Mesenchymal stem cell (in vitro differentiated cells and primary cell): ENCODE measurements around the gene TPBGL.
A peak's percentile ranks its signal among the peaks of the same experiment; 100 is the strongest.

Experiments used
- DNase-seq: peaks from one replicate; pipeline ENCODE4 v3.0.0-alpha.2; 2013
- H2AFZ ChIP-seq: one replicate; pipeline ENCODE4 v1.6.1; 2013; ENCODE audit warnings: low read depth, mild to moderate bottlenecking, control low read depth, inconsistent platforms, low read length, moderate library complexity
- H2AK5ac ChIP-seq: 2 replicates; pipeline ENCODE4 v1.6.1; 2013; ENCODE audit warnings: low read length, moderate library complexity, mild to moderate bottlenecking, inconsistent platforms; ENCODE audit not compliant: severe bottlenecking
- H2BK120ac ChIP-seq: one replicate; pipeline ENCODE4 v1.6.1; 2013; ENCODE audit warnings: low read depth, mild to moderate bottlenecking, inconsistent platforms, low read length, moderate library complexity
- H2BK12ac ChIP-seq, 2 experiments: one replicate each; pipeline ENCODE4 v1.6.1; 2013; ENCODE audit warnings: inconsistent platforms in 2 of 2, low read length in 2 of 2, mild to moderate bottlenecking in 2 of 2, moderate library complexity in 2 of 2, control low read depth in 1 of 2
- H2BK15ac ChIP-seq: one replicate; pipeline ENCODE4 v1.6.1; 2013; ENCODE audit warnings: mild to moderate bottlenecking, low read depth, inconsistent platforms; ENCODE audit not compliant: poor library complexity, severe bottlenecking
- H2BK5ac ChIP-seq: 2 replicates; pipeline ENCODE4 v1.6.1; 2013; ENCODE audit warnings: low read depth, mild to moderate bottlenecking, low read length, control low read depth, inconsistent platforms; ENCODE audit not compliant: poor library complexity, severe bottlenecking
- H3K14ac ChIP-seq, 2 experiments: one replicate each; pipeline ENCODE4 v1.6.1; 2013; ENCODE audit warnings: inconsistent platforms in 2 of 2, low read length in 2 of 2, control low read depth in 1 of 2, mild to moderate bottlenecking in 1 of 2, moderate library complexity in 1 of 2
- H3K18ac ChIP-seq, 2 experiments: one replicate each; pipeline ENCODE4 v1.6.1; 2013; ENCODE audit warnings: inconsistent platforms in 2 of 2, low read length in 2 of 2, control low read depth in 1 of 2, low read depth in 1 of 2, mild to moderate bottlenecking in 1 of 2
- H3K23ac ChIP-seq, 2 experiments: one replicate each; pipeline ENCODE4 v1.6.1; 2013; ENCODE audit warnings: inconsistent platforms in 2 of 2, low read length in 2 of 2, mild to moderate bottlenecking in 2 of 2, moderate library complexity in 2 of 2, control low read depth in 1 of 2
- H3K27ac ChIP-seq: 2 replicates; pipeline ENCODE4 v1.5.1; 2013; ENCODE audit warnings: mild to moderate bottlenecking, moderate library complexity, low read length, control low read depth, inconsistent platforms; ENCODE audit not compliant: poor library complexity, severe bottlenecking
- H3K27me3 ChIP-seq, 2 experiments: 2 replicates each; pipeline versions ENCODE4 v1.6.1 to v1.7.0; 2013; ENCODE audit warnings: low read length in 2 of 2, mild to moderate bottlenecking in 2 of 2, moderate library complexity in 2 of 2, control low read depth in 1 of 2, inconsistent platforms in 1 of 2; ENCODE audit not compliant: control insufficient read depth in 1 of 2, insufficient read depth in 1 of 2
- H3K36me3 ChIP-seq, 2 experiments: 2 replicates each; pipeline versions ENCODE4 v1.6.1 to v1.7.0; 2013; ENCODE audit warnings: low read length in 2 of 2, control low read depth in 1 of 2, inconsistent platforms in 1 of 2, low read depth in 1 of 2, mild to moderate bottlenecking in 1 of 2; ENCODE audit not compliant: insufficient read depth in 2 of 2, control insufficient read depth in 1 of 2
- H3K4ac ChIP-seq, 2 experiments: one replicate each; pipeline ENCODE4 v1.6.1; 2013; ENCODE audit warnings: inconsistent platforms in 2 of 2, low read length in 2 of 2, mild to moderate bottlenecking in 2 of 2, moderate library complexity in 2 of 2, control low read depth in 1 of 2, low read depth in 1 of 2
- H3K4me1 ChIP-seq: 2 replicates; pipeline ENCODE4 v1.6.1; 2013; ENCODE audit warnings: low read depth, low read length, control low read depth; ENCODE audit not compliant: control insufficient read depth, insufficient read depth
- H3K4me2 ChIP-seq: 2 replicates; pipeline ENCODE4 v1.6.1; 2013; ENCODE audit warnings: low read length, mild to moderate bottlenecking, inconsistent platforms; ENCODE audit not compliant: poor library complexity, severe bottlenecking
- H3K4me3 ChIP-seq, 2 experiments: 2 replicates each; pipeline versions ENCODE4 v1.5.1 to v1.7.0; 2013; ENCODE audit warnings: low read length in 2 of 2, mild to moderate bottlenecking in 2 of 2, control low read depth in 1 of 2, low read depth in 1 of 2; ENCODE audit not compliant: insufficient read depth in 1 of 2
- H3K79me1 ChIP-seq: replicated peaks from 2 replicates; pipeline ENCODE4 v1.6.1; 2013; ENCODE audit warnings: mild to moderate bottlenecking, control low read depth, low read length, inconsistent platforms; ENCODE audit not compliant: poor library complexity, severe bottlenecking
- H3K9ac ChIP-seq: 2 replicates; pipeline ENCODE4 v1.7.0; 2013; ENCODE audit warnings: mild to moderate bottlenecking, low read length, moderate library complexity
- H3K9me3 ChIP-seq: 2 replicates; pipeline ENCODE4 v1.7.0; 2013; ENCODE audit warnings: mild to moderate bottlenecking, low read length; ENCODE audit not compliant: control insufficient read depth
- H4K8ac ChIP-seq: one replicate; pipeline ENCODE4 v1.6.1; 2013; ENCODE audit warnings: inconsistent platforms, mild to moderate bottlenecking, low read length, moderate library complexity
- H4K91ac ChIP-seq: one replicate; pipeline ENCODE4 v1.6.1; 2013; ENCODE audit warnings: mild to moderate bottlenecking, low read length, inconsistent platforms
- WGBS: methylation state at CpG from one replicate; pipeline ENCODE4 v1.1.7; 2013; ENCODE audit warnings: mixed read lengths; 5-methylcytosine and 5-hydroxymethylcytosine counted together

Gene TPBGL

DNA sequence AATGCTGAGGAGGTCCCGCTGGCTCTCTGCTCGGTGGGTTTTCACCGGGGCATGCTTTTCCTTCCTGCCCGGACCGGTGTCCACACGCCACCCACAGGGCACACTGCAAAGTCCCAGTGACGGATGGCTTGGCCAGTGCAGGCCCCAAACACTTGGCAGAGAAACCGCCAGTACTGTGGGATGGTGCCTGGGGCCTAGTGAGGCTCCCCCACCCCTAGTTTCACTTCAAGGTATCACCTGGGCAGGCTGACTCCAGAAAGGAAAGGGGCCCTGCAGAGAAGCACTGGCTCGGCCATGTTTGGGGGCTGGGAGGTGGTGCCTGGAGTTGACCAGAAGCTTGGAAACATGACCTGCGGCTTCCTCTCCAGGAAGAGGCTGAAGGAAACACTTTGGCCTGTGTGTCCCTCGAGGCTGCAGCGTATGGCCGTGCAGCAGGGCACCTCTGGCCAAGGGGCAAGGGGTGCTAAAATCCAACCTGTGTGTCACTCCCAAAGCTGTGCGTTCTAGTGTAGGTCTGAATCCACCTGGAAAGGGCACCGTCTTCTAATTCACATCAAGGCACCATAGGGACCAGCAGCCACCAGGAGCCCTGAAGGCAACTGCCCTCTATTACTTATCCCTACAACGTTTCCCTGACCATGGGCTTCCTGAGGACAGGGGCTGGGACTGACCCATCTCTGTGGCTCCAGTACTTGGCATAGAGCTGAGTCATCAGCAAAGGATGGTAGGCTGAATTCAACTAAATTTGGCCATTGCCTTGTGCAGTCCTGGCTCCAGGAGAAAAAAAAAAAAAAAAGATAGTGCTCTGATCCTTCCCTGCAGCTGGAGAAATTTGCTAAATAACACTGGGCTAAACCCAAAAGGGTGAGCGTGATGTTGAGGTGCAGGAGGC, 22.6 kb downstream of the TPBGL start:
- Histone ChIP-seq H3K4ac (no peak overlapping the region), H3K9me3 (no peaks in the 10 kb centered on the region), H3K4me2 (no peak overlapping the region), H2AK5ac (no peak overlapping the region), H3K18ac (peak overlapping the region in 1 of 2 experiments; percentile 58), H3K27ac (no peak overlapping the region), H2BK15ac (no peak overlapping the region), H3K4me3 (no peak overlapping the region), H2BK120ac (no peak overlapping the region), H3K9ac (no peak overlapping the region), H2AFZ (no peak overlapping the region), H3K27me3 (peaks cover 24 to 26% of the 10 kb centered on the region in 2 experiments), H4K91ac (no peak overlapping the region), H3K79me1 (no peaks in the 10 kb centered on the region), H2BK5ac (no peak overlapping the region), H2BK12ac (no peak overlapping the region), H3K36me3 (peaks cover 19 to 24% of the 10 kb centered on the region in 2 experiments), H3K4me1 (peaks cover 4% of the 10 kb centered on the region), H4K8ac (no peak overlapping the region), H3K23ac (peak overlapping the region in 1 of 2 experiments; percentile 56), H3K14ac (peak overlapping the region in 1 of 2 experiments; percentile 30)
- no peak for DNase-seq
- WGBS, result 89% methylated on average over 15 of the region's 17 CpGs

DNA sequence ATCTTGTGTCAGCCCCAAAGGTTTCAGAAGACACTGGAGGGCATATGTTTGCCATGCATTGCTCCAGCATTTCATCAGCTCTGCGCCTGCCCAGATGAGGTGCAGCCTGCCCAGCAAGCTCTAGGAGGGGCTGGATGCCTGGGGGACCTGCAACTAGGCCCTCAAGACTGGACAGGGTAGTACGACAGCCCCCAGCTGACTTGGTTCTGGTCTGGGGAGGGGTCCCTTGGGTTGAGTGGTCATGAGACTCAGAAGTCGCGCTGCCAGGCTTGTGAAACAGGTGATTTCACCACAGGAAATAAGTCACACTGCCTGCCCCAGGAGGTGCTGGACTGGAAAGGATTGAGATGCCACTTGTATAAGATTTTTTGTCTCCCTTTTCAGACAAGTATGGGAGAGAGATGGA, 23.4 kb downstream of the TPBGL start:
- H3K79me1 ChIP-seq, result no peaks in the 10 kb centered on the region
- WGBS, result 90% methylated on average over 4 of the region's 4 CpGs

DNA sequence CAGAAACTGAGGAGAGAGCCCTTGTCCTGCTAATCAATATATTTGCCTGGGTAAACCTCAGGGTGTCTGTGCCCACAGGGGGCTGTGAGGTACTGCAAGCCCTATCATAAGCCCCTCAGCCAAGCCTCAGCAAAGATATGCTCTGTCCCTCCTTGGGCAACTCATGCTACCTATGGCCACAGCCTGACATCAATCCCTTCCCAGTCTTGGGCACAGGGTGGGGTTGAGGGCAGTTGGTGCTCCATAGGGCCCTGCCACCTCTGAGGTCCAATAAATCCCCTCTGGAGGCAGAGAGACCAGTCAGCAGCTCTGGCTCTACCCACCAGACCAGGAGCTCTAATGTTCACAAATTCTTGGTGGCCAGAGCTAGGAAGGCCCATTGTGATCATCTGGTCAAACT, 23.8 kb downstream of the TPBGL start:
- Histone ChIP-seq H3K4me1 (peaks cover 4% of the 10 kb centered on the region), H3K27ac (no peak overlapping the region), H4K8ac (peak overlapping the region; percentile 7), H2BK5ac (no peak overlapping the region), H3K4me3 (no peak overlapping the region), H4K91ac (no peak overlapping the region), H3K79me1 (no peaks in the 10 kb centered on the region), H2AK5ac (no peak overlapping the region), H3K27me3 (peaks cover 21 to 24% of the 10 kb centered on the region in 2 experiments), H2BK120ac (no peak overlapping the region), H3K36me3 (peaks cover 26 to 34% of the 10 kb centered on the region in 2 experiments), H3K4me2 (no peak overlapping the region), H3K18ac (no peak overlapping the region), H3K9ac (no peak overlapping the region), H2BK12ac (peak overlapping the region in 1 of 2 experiments; percentile 6), H2BK15ac (no peak overlapping the region), H3K4ac (no peak overlapping the region), H3K14ac (no peak overlapping the region), H3K23ac (no peak overlapping the region), H2AFZ (no peak overlapping the region), H3K9me3 (no peaks in the 10 kb centered on the region)
- no peak for DNase-seq

More for the DNA sequence above, 23.4 kb downstream of the TPBGL start:
- H3K4me1 ChIP-seq, result peaks cover 4% of the 10 kb centered on the region
- peaks cover 25 to 30% of the 10 kb centered on the region in 2 experiments for H3K36me3 ChIP-seq
- H3K4ac ChIP-seq, result no peak overlapping the region
- H3K4me2 ChIP-seq, result no peak overlapping the region
- H3K14ac ChIP-seq, result no peak overlapping the region
- H3K4me3 ChIP-seq, result no peak overlapping the region
- H2BK120ac ChIP-seq, result no peak overlapping the region
- peak overlapping the region; percentile 36 for H2BK15ac ChIP-seq
- peak overlapping the region in 1 of 2 experiments; percentile 15 for H2BK12ac ChIP-seq
- no peak overlapping the region for H3K23ac ChIP-seq
- H2AK5ac ChIP-seq, result no peak overlapping the region
- no peak overlapping the region for H4K91ac ChIP-seq
- no peak overlapping the region for H3K27ac ChIP-seq
- peaks cover 21 to 24% of the 10 kb centered on the region in 2 experiments for H3K27me3 ChIP-seq
- H3K9me3 ChIP-seq, result no peaks in the 10 kb centered on the region
- H2AFZ ChIP-seq, result no peak overlapping the region
- no peak overlapping the region for H3K9ac ChIP-seq
- peak overlapping the region; percentile 45 for H4K8ac ChIP-seq
- H3K18ac ChIP-seq, result peak overlapping the region in 1 of 2 experiments; percentile 23
- H2BK5ac ChIP-seq, result no peak overlapping the region
- DNase-seq, result peak; percentile 42

DNA sequence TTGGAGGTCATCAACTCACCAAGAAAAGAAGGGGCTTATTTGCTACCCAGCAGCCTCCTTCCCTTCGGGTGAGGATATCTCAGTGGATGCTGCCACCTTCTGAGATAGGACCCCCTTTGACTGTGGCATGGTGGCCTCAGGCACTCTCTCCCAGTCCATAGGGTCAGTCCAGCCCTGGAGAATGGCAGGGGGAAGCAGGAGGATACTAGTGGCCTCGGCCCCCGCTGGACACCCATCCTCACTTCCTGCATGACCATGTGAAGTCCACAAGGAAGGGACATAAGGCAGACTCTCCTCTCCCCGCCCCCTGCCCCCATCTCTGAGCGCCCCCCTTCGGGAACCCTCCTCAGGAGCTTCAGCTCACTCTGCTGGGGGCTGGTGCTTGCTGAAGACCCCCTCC, 24.4 kb downstream of the TPBGL start:
- H2BK5ac ChIP-seq, result no peak overlapping the region
- H3K79me1 ChIP-seq, result no peaks in the 10 kb centered on the region
- no peak overlapping the region for H3K18ac ChIP-seq
- peaks cover 30 to 37% of the 10 kb centered on the region in 2 experiments for H3K36me3 ChIP-seq
- H3K27ac ChIP-seq, result no peak overlapping the region
- no peak overlapping the region for H3K4ac ChIP-seq
- no peak overlapping the region for H4K8ac ChIP-seq
- peaks cover 4% of the 10 kb centered on the region for H3K4me1 ChIP-seq
- H3K4me3 ChIP-seq, result no peak overlapping the region
- no peak overlapping the region for H3K23ac ChIP-seq
- H3K9me3 ChIP-seq, result no peaks in the 10 kb centered on the region
- H2BK15ac ChIP-seq, result no peak overlapping the region
- H2BK12ac ChIP-seq, result no peak overlapping the region
- no peak overlapping the region for H2AFZ ChIP-seq
- H2BK120ac ChIP-seq, result no peak overlapping the region
- H3K27me3 ChIP-seq, result peaks cover 16 to 19% of the 10 kb centered on the region in 2 experiments
- no peak overlapping the region for H3K9ac ChIP-seq
- H4K91ac ChIP-seq, result no peak overlapping the region
- no peak overlapping the region for H2AK5ac ChIP-seq
- no peak for DNase-seq
- WGBS, result 99% methylated on average over 6 of the region's 6 CpGs
- H3K4me2 ChIP-seq, result no peak overlapping the region
- H3K14ac ChIP-seq, result no peak overlapping the region
